GM21717 (cell line): ENCODE results near the gene STK32C.
"Not testable (repeated sequence)": the region's sequence is repeated elsewhere in the genome, so short reads cannot be mapped to it uniquely, and the experiment has no call there.

ENCODE experiments used
- ATAC-seq: cut with Tn5 transposase; IDR thresholded peaks from one replicate; pipeline ENCODE4 v1.9.1; 2021; ENCODE audit warnings: mild to moderate bottlenecking, moderate library complexity; ENCODE audit not compliant: unreplicated experiment

Gene STK32C

GRCh38 chr10:132269266-132270230, 38.2 kb downstream of the STK32C start:
- ATAC-seq, result no peak

- not testable (repeated sequence) for ATAC-seq
These were observed 39.8 kb downstream of the STK32C start for GRCh38 chr10:132267916-132268315.

DNA sequence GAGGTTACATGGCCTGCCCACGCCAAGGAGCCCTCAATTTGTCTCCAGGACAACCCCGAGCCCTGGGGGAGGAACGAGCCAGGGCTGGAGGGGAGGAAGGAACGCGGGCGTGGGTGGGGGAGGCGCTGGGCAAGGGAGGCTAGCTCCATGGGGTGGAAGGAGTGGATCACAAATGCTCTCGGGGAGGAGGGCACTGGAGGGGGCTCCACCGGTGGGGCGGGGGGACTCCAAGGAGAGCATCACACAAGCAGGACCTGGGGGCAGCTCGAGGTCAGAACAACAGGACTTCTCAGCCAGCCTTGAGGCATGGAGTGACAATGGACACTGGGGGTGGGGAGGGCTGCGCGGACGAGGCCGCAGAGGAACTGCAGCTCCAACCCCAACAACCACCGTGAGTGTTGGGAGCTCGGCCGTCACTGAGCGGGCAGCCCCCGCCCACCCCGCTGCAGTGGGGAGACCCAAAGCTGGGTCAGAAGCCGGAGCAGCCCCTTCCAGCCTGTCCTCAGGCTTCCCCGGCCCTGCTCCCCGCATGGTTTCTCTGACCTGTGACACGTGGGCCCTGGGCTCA, 41.1 kb downstream of the STK32C start:
- no peak for ATAC-seq

DNA sequence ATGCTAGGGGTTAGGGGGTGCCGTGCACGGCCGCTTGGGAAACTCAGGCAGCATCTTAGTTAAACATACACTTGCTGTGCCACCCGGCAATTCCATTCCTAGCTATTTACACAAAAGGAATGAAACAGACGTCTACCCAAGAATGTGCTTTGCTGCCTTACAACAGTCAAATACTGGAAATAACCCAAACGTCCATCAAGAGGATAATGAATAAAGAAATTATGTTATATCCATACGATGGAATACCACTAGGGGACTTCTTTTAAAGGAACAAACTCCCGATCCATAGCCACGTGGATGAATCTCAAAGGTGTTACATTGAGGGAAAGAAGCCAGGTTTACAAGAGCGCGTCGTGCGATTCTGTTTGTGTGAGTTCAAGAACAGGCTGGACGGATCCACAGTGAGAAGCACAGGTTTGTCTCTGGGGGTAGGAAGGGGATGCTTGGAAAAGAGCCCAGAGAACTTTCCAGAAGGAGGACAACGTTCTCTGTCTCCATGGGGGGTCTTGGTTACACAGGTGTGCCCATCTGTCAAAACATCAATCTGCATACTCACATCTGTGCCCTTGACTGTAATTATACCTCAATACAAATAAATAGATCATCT, 41.8 kb downstream of the STK32C start:
- no peak for ATAC-seq

DNA sequence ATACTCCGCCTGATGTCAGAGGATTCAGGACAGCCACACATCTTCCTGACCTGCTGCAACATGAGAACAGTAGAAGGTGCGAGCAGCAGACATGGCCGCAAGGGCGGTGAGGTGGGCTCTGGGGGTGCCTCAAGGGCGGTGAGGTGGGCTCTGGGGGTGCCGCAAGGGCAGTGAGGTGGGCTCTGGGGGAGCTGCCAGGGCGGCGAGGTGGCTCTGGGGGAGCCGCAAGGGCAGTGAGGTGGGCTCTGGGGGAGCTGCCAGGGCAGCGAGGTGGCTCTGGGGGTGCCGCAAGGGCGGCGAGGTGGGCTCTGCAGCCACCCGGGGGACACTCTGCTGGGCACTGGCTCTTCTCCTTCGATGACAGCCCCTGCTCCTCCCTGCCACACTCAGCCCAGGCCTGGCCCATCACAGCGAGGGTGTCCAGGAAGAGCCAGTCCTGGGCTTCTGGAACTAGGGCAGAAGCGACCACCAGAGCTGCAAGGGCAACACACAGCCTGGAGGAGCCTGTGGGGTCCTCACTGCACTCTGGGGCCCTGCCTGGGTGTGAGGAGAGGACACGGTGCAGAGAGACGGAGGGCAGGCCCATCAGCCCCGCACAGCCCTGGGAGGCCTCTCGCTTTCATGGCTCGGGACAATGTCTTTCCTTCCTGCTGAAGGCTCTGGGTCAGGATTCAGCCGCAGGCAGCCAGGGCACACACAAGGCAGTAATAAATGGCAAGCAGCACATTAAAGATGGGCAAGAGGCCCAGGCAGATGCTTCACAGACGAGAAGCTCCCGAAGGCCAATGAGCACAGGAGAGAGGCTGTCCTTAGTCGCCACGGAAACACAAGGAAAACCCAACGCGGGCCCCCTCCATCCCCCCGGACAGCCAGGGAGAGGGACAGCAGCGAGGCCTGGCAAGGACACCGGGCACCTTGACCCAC, 42.5 kb downstream of the STK32C start:
- ATAC-seq, result no peak

GRCh38 chr10:132264306-132264950, 43.3 kb downstream of the STK32C start:
- ATAC-seq, result no peak

- no peak for ATAC-seq
These were observed 43.9 kb downstream of the STK32C start for GRCh38 chr10:132263866-132264265.

DNA sequence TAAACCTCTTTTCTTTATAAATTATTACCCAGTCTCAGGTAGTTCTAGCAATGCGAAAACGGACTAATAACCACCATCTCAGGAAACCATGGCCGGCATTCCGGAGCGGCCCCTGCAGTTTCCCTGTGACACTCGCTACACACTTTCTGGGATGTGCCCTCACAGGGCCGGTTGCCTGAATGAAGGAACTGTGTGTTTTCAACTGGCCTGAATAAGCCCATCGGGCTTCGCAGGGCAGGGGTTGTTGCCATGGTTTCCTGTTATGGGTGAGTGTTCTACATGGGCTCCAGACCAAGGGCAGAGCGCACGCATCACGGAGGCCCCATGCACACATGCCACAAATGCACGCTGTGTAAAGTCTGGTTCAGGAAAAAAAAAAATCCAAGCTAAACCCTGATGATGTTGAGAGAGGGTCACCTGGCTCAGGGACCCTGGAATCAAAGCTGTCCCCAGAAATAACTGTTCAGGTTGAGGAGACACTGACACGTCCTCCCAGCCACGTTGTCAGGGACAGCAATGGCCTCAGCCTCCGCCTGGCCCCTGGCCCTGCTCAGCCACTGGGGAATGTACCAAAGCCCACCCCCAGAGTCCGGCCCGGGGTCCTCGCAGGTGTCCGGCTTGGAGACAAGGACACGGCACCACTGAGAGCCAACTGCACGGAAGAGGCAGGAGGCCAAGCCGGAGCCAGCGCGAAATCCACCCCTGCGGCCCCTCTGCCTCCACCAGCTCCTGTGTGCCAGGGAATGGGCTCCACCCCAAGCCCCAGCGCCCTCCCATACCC, 47.9 kb downstream of the STK32C start:
- no peak for ATAC-seq

DNA sequence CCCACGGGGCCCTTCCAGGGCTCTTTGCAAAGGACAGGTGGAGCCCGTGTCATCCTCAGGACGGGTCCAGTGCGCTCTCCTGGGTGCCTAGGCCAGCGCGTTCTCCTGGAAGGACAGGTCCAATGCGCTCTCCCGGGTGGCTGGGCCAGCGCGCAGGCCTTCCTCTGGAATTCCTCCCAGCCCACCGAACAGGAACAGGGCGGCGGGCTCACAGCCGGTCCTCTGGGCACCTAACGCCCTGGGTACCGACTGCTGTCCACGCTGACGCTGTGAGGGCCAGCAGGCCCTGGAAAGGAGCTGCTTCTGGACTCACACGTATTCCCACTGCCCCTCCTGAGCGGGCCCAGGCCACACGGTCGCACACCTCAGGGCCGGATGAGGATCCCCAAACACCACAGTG, 49.3 kb downstream of the STK32C start:
- no peak for ATAC-seq

- no peak for ATAC-seq
These were observed 49.8 kb downstream of the STK32C start for GRCh38 chr10:132257907-132258306.

DNA sequence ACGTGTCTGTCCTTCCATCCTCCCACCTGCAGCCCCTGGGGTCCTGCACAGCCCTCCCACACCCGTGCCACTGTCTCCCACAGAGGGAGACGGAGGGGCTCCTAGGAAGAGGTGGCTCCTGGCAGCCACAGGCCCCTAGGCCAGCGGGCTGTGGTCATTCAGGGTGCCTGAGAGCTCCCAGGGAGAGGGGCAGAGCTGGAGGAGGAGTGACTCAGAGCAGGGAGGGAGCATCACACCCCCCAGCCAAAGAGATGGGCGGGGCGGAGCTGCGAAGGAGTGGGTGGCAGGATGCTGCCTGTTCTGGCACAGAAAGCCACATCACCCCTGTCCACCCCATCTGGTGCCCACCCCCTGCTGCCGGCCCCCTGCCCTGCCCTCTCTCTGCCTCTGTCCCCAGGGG, 50.5 kb downstream of the STK32C start:
- ATAC-seq, result no peak

GRCh38 chr10:132256866-132257265, 50.9 kb downstream of the STK32C start:
- no peak for ATAC-seq

- no peak for ATAC-seq
These were observed 52.0 kb downstream of the STK32C start for GRCh38 chr10:132255489-132256344.

GRCh38 chr10:132254841-132255240, 52.9 kb downstream of the STK32C start:
- ATAC-seq, result no peak

- ATAC-seq, result no peak
These were observed 54.6 kb downstream of the STK32C start for GRCh38 chr10:132253092-132253687.

- ATAC-seq, result no peak
These were observed 55.3 kb downstream of the STK32C start for GRCh38 chr10:132252412-132252811.

DNA sequence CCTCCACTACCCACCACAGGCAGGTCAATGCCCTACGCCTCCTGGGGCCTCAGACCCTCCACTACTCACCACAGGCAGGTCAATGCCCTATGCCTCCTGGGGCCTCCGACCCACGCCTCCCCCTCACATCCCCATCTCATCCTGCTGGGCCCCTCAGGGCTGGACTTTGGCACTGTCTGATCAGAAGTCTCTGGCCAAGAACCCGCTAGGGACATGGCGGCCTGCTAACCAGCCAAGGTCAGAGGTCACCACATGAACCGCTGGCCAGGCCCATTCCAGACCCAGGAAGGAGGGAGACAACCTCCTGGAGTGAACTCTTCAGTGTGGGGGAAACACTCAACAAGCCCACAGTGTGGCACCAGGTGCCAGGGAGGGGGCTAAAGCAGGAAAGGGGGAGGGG, 55.8 kb downstream of the STK32C start:
- no peak for ATAC-seq
